Cerebellar nuclear complex (tissue), 1 donor: Measurements from ENCODE around the gene PIGBOS1.
"Not testable (repeated sequence)": the region's sequence is repeated elsewhere in the genome, so short reads cannot be mapped to it uniquely, and the experiment has no call there.

Experiments used
- DNase-seq, 2 experiments: peaks; one replicate each; lab custom pipeline; 2025; lab: John Stamatoyannopoulos, UW

Gene PIGBOS1, protein sequence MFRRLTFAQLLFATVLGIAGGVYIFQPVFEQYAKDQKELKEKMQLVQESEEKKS

DNA sequence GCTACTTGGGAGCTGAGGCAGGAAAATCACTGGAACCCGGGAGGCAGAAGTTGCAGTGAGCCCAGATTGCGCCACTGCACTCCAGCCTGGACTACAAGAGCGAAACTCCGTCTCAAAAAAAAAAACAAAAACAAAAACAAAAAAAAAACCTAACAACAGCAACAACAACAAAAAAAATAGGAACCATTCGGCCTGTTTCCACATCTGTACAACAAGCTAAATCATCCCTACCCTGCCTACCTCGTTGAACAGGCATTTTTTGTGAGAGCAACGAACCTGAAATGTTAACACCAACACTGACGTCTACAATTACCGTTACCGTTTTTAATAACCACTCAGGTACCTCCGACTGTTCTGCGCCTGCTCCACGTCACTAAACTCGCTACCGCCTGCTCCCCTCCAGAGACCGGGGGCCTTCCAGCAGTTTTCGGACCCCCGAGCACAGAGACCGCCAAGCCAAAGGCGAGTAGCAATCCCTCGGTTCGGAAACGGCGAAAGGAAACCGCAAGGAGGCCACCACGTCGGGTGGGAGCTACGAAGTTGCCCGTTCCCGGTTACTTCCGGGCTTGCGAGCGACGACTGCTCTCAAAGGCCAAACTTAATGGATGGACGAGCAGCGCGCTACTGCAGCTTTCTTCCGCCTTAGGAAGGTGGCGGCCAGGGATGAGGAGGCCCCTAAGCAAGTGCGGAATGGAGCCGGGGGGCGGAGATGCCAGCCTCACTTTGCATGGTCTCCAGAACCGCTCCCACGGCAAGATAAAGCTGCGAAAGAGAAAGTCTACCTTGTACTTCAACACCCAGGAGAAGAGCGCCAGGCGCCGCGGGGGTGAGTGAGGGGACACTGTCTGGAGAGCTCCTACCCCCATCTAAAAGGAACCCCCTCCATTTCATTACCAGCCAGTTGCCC lies at the start of gene PIGBOS1, which contains the start of gene PIGB:
PIGBOS1 (minus strand) TSS at position 536 of the 907 bp plus-strand sequence. CDS start 1,331 bp downstream, outside the sequence.
PIGB (plus strand) TSS at position 635 of the 907 bp plus-strand sequence; CDS start at position 664, 29 bp downstream.
- DNase-seq: peak in 1 of 2 experiments; percentile 35

DNA sequence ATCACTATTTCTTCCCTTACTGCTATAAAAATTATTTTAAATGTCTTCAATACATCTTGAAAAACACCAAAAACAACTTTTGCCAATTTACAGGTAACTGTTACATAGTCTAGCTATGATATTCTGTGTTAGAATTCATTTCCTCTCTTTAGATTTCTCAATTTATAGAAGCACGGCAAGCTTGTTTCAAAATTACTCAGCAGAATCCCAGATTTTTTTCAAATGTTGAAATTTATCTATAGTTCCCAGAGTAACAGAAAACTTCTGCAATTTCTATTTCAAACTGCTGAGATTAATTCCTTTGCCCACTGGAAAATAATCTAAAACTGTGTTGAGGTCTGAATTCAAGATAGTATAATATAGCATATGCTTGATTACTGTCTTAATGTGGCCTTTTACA lies 48.1 kb upstream of the PIGBOS1 start:
- DNase-seq: no peak

DNA sequence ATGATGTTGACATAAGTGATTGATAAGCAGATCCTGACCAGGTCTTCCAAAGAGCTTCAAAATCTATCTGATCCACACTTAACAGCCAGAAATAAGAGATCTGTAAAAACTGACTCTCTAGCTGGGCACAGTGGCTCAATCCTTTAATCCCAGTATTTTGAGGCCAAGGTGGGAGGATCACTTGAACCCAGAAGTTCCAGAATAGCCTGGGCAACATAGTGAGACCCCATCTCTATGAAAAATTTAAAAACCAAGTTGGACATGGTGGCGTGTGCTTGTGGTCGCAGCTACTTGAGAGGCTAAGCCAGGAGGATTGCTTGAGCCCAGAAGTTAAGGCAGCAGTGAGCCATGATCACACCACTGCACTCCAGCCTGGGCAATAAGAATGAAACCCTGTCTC lies 43.7 kb upstream of the PIGBOS1 start:
- no peak for DNase-seq

DNA sequence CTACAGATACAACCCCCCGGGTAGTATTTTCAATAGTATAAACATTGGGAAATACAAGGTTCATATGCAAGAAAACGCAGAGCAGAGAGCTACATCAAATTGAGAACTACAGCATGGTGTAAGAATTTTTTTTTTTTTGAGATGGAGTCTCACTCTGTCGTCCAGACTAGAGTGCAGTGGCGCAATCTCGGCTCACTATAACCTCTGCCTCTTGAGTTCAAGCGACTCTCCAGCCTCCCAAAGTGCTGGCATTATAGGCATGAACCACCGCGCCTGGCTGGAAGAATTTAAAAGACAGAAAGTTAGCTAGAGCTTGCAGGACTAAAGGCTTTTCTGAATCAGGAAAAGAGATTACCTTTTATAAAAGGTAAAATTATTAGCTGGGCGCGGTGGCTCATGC lies 42.1 kb upstream of the PIGBOS1 start:
- DNase-seq: no peak

DNA sequence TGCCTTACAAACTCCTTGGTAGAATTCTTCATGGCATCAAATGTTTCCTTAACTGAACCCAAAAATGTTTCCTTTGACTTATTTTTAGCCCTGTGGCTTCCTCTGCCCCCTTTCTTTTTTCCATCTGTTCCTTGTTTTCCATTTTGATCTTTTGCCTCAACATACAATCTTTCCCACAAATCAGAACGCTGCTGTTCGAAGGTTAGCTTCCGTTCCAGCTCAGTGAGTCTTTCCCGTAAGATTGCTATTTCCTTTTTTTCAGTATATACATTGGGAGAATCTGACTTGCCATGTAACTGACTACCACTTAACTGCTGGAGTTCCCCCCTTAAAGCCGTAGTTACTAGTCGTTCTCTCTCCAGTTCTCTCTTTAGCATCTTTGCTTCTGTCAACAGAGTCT lies 41.3 kb upstream of the PIGBOS1 start:
- no peak for DNase-seq

DNA sequence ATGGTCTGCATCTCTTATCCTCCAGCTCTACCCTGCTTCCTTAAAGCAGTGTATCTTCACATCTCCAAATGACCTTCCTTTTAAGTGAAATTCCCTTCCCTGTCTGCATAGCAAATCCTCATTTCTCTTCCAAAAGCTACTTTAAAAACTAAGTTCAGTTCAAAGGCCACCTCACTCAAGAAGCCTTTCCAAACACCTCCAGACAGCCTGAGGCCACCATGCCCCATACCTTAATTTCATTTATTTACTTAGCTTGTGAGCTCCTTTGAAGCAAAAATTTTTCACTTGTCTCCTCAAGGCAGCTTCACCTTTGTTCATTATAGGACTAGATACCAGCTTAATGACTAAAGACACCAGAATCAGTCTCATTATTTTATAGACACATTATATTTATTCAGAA lies 39.5 kb upstream of the PIGBOS1 start:
- DNase-seq: no peak

DNA sequence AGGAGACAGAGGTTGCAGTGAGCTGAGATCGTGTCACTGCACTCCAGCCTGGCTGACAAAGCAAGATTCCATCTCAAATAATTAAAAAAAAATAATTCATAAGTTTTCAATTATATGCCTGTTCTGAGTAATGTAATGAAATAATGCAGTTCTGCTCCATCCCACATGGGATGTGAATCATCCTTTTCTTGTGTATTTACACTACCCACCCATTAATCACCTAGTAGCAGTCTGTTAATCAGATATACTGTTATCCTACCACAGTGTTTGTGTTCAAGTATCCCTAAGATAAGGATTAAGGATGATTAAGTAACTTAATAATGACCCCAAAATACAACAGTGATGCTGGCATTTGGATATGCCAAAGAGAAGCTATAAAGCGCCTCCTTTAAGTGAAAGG lies 38.9 kb upstream of the PIGBOS1 start:
- DNase-seq: no peak

DNA sequence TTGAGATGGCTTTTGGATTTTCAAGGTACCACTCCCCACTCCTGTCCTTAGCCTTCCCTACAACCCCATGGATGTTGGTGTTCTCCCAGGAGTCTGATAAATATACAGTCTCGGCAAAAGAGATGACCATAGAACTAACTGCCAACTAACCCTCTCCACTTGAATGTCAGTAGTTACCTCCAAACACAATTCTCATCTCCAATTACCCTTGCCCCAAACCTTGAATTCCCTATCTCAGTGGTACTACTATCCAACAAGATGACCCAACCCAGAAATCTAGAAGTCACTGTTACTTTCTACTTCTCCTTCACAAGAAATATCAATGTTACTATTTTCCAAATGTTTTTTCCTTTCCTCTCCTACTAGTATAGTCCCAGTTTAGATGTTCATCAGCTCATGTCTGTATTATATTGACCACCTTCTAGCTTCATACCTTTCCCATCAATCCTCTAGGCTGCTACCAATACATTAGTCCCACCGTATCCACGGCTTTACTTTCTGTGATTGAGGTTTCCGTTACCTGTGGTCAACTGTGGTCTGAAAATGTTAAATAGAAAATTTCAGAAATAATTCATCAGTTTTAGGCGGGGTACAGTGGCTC lies 38.2 kb upstream of the PIGBOS1 start:
- no peak for DNase-seq

DNA sequence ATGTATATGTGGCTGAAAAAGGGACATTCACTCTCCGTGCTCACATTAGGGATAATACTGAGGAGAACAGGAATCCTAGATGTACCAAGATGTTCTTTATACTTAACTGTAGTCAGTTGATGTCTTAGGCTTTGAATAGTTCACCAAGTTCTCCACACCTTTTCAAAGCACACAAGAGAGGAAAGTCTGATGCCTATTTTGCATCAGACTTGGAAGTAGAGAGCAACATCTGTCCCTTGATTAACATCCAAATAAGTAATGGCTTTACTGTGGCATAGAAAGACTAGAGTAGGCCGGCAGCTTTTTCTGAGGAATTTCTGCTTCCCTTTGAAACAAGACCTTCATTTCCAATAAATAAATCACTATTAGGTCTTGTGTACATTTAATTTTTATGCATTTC lies 34.1 kb upstream of the PIGBOS1 start:
- DNase-seq: no peak

DNA sequence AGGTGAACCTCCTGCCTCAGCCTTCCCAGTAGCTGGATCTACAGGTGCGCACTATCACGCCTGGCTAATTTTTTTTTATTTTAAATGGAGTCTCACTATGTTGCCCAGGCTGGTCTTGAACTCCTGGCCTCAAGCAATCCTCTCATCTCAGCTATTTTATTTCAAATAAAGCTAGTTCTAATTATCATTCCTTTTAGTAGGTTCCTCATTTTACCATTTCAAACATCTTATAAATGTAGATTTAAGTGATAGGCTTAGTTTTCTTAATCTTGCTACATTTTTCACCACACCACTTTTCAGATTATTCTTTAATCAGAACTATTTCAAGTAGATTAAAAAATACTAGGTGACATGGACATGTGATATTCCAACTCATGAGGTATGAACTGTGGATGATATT lies 30.4 kb upstream of the PIGBOS1 start:
- no peak for DNase-seq

DNA sequence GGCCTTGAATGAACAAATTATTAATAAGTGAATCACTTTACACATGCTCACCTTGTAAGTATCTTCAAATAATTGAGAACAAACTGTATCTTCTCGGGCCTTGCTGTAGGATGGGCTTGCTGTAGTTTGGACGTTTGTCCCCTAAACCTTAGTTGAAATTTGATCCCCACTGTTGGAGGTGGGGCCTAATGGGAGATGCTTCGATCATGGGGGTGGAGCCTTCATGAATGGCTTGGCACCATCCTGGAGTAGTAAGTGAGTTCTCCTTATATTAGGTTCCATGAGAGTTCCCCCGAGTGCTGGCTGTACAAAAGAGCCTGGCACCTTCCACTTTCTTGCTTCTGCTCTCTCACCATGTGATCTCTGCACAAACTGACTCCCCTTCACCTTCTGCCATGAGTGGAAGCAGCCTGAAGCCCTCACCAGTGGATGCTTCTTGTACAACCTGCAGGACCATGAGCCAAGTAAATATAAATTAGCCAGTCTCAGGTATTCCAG lies 29.4 kb upstream of the PIGBOS1 start:
- DNase-seq: no peak

DNA sequence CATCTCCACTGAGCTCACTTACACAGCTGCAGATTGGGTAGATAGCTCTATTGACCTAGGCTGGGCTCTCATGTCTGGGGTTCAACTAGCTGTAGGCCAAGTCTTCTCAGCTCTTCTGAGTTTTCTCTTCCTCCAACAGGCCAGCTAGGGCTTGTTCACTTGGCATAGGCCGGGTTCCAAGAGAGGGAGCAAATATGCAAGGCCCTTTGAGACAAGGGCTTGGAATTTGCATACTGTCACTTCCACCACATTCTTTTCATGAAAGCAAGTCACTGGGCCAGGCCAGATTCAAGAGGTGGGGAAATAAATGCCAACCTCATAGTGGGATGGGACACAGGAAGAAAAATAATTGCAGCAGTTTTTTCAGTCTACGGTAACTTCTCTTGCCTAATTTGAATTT lies 25.3 kb upstream of the PIGBOS1 start:
- no peak for DNase-seq

DNA sequence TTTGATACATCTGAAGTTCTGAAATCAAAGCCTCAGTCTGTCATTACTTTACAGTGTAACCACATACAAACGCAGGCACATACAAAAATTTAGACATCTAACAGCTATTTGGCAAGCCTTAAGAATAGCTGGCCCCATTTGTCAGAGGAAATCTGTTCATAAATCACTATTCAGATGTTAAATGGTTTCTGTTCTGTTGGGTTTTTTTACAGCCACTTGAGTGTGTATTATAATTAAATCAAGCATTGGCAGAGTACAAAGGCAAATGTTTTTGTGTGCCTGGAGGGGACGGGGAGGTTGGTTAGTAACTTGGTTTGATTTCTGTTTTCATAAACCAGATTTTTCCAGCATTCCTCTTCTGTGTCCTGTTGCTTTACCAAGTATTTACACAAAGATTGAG lies 24.2 kb upstream of the PIGBOS1 start:
- DNase-seq: no peak

DNA sequence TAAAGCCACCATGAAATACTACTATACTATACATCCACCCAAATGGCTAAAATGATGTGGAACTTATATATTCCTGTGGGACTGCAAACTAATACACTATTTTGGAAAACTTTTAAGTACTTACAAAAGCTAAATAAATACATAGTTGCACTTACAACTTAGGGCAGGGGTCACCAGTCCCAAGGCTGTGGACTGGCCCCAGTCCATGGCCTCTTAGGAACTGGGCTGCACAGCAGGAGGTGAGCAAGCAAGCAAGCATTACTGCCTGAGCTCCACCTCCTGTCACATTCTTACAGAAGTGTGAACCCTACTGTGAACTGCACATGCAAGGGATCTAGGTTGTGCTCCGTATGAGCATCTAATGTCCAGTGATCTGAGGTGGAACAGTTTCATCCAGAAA lies 18.2 kb upstream of the PIGBOS1 start:
- DNase-seq: no peak

DNA sequence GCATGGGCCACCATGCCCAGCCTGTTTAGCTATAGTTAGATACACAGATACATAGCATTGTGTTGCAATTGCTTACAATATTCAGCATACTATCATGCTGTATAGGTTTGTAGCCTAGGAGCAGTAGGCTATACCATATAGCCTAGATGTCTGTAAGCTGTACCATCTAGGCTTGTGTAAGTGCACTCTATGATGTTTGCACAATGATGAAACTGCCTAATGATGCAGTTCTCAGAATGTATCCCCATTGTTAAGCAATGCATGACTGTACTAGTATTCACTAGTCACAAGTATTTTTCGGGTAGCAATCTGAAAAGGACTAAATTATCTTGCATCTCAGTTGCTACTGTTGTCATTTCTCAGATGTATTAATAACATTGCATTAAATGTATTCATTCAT lies 16.1 kb upstream of the PIGBOS1 start:
- DNase-seq: no peak

DNA sequence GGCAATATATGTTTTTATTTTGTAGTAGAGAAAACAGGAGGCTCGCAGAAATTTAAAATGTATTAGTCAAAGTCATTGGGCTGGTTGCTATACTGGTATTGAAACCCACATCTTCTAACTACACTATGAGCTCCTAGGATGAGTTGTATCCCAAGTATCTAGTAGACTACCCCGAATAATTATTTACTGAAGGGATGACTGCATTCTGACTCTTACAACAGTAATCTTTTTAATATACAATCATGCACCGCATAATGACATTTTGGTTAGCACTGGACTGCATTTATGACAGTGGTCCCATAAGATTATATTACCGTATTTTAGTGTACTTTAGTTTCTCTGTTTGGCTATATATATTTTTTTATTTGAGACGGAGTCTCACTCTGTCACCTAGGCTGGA lies 15.4 kb upstream of the PIGBOS1 start:
- DNase-seq: no peak

DNA sequence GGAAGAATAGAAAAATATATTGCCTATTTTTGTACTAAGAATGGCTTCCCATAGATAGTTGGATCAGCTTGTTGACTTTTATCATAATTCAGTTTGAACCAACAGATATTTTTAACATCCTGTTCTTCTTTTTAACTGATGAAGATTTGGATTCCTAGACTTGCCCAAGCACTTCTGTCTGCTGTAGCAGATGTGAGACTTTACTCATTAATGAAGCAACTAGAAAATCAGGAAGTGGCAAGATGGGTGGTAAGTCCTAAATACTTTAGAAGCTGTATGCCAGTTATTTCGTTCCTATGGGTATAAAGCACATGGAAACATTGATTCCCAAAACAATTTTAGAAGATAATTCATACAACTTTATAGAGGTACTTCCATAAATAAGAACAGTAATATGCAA lies 8.5 kb upstream of the PIGBOS1 start:
- DNase-seq: no peak

DNA sequence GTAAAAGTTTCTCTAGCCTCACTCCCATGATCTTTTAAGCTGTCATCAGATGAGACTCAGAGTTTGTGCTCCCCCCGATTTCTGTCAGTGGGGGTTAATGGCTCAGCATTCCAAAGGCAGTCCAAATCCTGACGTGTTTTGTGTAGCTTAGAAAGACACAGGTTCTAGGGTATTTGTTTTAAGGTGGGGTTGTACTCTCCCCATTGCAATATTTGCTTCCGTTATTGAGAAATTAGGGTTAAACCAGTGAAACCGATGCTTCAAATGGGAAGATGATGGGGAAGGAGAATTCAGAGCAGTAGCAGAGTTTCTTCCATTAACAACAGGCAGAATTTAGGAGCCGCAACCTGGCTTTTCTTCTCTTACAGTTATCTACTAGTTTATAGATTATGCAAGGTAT lies 3.5 kb upstream of the PIGBOS1 start:
- DNase-seq: no peak

DNA sequence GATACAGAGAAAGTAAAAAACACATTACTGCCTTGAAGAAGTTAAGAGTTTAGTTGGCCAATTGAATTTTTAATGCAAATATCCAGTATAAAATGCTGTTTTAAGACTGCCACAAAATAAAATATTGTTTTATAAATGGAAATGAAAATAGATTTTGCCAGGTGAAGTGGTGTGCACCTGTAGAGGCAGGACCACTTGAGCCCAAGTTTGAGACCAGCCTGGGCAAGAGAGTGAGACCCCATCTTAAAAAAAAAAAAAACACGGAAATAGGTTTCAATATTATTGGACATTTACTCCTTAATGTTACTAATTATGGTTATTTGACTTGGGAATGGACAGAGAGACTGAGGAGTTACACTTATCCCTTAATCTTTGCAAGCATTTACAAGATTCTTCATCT lies 2.0 kb upstream of the PIGBOS1 start:
- DNase-seq: no peak

DNA sequence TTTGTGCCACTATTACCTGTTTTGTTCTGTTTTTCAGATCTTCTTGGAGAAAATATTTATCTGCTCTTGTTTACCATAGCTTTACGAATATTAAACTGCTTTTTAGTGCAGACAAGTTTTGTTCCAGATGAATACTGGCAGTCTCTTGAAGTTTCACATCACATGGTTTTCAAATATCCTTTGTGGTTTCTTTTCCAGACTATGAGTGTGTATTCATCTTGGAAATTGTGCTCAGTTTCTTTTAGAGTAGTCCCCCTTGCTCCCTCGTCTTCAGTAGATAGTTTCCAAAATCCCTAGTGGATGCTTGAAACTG lies 1.3 kb upstream of the PIGBOS1 start:
- no peak for DNase-seq

DNA sequence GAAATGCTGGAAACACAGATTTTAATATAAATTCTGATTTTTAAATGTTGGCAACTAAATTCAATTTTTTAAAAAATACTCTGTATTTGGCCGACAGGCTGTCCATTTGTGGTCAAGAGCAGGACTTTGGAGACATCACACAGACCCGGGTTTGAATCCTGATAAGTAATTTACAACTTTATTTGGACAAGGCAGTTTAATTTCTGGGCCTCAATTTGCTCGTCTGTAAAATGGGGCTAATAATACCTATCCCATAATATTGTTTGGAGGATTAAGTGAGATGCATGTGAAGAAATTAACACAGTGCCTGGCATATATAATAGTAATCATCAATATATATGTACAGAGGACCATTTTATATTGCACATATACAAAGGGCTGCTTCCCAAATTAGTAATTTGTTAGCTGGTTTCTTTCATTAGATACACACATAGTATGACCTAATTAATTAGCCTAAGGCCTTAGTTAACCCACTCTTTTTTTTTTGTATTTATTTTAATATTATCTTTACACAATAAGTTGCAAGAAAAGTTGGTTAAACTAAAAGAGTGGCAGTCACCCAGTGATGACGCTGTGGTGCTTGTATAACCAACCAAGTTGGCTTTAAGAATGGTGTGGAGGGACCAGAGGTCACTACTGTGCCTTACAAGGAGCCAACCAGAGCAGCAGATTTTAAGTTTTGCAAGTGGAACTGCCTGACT lies 764 bp upstream of the PIGBOS1 start:
- no peak for DNase-seq

DNA sequence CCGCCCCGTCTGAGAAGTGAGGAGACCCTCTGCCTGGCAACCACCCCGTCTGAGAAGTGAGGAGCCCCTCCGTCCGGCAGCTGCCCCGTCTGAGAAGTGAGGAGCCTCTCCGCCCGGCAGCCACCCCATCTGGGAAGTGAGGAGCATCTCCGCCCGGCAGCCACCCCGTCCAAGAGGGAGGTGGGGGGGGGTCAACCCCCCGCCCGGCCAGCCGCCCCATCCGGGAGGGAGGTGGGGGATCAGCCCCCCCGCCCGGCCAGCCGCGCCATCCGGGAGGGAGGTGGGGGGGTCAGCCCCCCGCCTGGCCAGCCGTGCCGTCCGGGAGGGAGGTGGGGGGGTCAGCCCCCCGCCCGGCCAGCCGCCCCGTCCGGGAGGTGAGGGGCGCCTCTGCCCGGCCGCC lies 16.1 kb downstream of the PIGBOS1 start:
- DNase-seq: not testable (repeated sequence)

DNA sequence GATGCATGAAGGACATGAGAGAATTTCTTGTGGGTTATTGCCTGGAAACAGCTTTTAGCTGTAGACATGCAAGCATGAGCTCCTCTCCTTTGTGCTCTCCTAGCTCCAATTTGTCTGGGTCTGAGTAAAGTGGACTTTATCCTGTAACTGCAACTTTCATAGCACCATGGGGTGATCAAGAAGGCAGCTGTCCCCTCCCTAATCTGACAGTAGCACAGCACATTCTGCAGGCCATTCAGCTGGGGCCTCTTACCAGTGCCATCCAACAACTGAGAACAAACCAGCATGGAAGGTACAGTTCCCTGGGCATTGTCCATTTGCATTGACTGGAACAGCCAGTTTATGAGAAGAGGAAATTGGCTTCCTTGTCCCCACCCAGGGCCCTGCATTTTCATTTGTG lies 21.6 kb downstream of the PIGBOS1 start:
- DNase-seq: no peak
